Gastrocnemius medialis (tissue), 4 donors: ENCODE measurements around the gene DOK1.

Source experiments
- CTCF ChIP-seq, 5 experiments: fragments of 450-650 bp in 3 of 5; fragments of 200-600 bp in 2 of 5; sonication (generic) in 2 of 5; IDR thresholded peaks in 4 of 5; conservative IDR thresholded peaks in 1 of 5; 1 replicate in 4 of 5; 2 replicates in 1 of 5; pipeline ENCODE4 v1.5.1; 2016 to 2019; ENCODE audit warnings: antibody characterized with exemption in 5 of 5, mild to moderate bottlenecking in 3 of 5, moderate library complexity in 3 of 5
- POLR2A ChIP-seq, 2 donors: fragments of 450-650 bp; IDR thresholded peaks; one replicate each; pipeline ENCODE4 v1.6.1; 2017; ENCODE audit warnings: antibody characterized with exemption in 2 of 2, mild to moderate bottlenecking in 2 of 2, moderate library complexity in 2 of 2

- TF ChIP-seq CTCF (IDR thresholded peaks at IDR 0.05 in 4 of 5, conservative IDR thresholded peaks at IDR 0.05 in 1 of 5) = no peak
- TF ChIP-seq POLR2A (IDR thresholded peaks at IDR 0.05) = no peak
Measured at GRCh38 chr2:74514368-74515270, 39.9 kb upstream of the DOK1 start, which contains the start of gene TLX2.
